22Rv1 (cell line): ENCODE data around the gene LSM10.

Experiments used
- ZFX ChIP-seq: fragments of 450-650 bp; IDR thresholded peaks from 2 replicates; pipeline ENCODE4 v1.6.1; 2017; ENCODE audit warnings: antibody characterized with exemption, borderline replicate concordance
- TF ChIP-seq, protein P1 (sequence below): fragments of 450-650 bp; IDR thresholded peaks from 2 replicates; pipeline ENCODE4 v1.5.1; 2017; ENCODE audit warnings: mild to moderate bottlenecking

DNA sequence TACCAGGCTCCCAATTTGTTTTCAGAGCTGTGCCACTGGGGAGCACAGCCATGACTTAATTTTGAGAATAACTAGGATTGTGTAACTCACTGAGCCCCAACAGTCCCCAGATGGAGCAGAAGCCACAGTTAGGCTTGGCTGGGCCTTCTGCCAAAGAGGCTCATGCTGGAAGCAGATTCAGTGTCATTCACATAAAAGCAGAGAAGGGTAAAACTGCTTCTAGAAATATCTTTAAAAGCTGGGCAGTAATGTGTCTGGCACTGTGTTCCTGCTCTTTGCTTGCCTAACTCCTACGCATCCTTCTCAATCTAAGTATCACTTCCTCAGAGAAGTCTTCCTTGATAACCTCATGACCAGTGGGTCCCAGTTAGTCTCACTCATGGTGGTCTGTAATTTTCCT, 32.3 kb downstream of the LSM10 start:
- TF ChIP-seq, protein P1, sequence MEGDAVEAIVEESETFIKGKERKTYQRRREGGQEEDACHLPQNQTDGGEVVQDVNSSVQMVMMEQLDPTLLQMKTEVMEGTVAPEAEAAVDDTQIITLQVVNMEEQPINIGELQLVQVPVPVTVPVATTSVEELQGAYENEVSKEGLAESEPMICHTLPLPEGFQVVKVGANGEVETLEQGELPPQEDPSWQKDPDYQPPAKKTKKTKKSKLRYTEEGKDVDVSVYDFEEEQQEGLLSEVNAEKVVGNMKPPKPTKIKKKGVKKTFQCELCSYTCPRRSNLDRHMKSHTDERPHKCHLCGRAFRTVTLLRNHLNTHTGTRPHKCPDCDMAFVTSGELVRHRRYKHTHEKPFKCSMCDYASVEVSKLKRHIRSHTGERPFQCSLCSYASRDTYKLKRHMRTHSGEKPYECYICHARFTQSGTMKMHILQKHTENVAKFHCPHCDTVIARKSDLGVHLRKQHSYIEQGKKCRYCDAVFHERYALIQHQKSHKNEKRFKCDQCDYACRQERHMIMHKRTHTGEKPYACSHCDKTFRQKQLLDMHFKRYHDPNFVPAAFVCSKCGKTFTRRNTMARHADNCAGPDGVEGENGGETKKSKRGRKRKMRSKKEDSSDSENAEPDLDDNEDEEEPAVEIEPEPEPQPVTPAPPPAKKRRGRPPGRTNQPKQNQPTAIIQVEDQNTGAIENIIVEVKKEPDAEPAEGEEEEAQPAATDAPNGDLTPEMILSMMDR: no peak
- no peak for TF ChIP-seq ZFX
